Superior temporal gyrus (tissue), 1 donor: Measurements from ENCODE around the gene FNDC3B.
A peak's percentile ranks its signal among the peaks of the same experiment; 100 is the strongest.

Experiments used
- DNase-seq: peaks from one replicate; pipeline ENCODE4 v3.0.0-alpha.2; 2016; ENCODE audit errors: extremely low spot score

FNDC3B gene

GRCh38 chr3:172210355-172210754, 171.0 kb downstream of the FNDC3B start:
- peak; percentile 33 for DNase-seq

- DNase-seq, result no peak
Measured at GRCh38 chr3:172211123-172211522, 171.7 kb downstream of the FNDC3B start.

GRCh38 chr3:172213200-172213599, 173.8 kb downstream of the FNDC3B start:
- no peak for DNase-seq

GRCh38 chr3:172213904-172214303, 174.5 kb downstream of the FNDC3B start:
- DNase-seq, result no peak

GRCh38 chr3:172216267-172216666, 176.9 kb downstream of the FNDC3B start:
- no peak for DNase-seq

GRCh38 chr3:172216911-172217310, 177.5 kb downstream of the FNDC3B start:
- DNase-seq, result no peak

- DNase-seq, result no peak
Measured at GRCh38 chr3:172217877-172218276, 178.5 kb downstream of the FNDC3B start.

- no peak for DNase-seq
Measured at GRCh38 chr3:172218350-172219323, 179.3 kb downstream of the FNDC3B start.

GRCh38 chr3:172219750-172220149, 180.4 kb downstream of the FNDC3B start:
- DNase-seq, result no peak

GRCh38 chr3:172221547-172221946, 182.2 kb downstream of the FNDC3B start:
- DNase-seq, result no peak

GRCh38 chr3:172222478-172223071, 183.2 kb downstream of the FNDC3B start:
- DNase-seq, result no peak

GRCh38 chr3:172223870-172224269, 184.5 kb downstream of the FNDC3B start:
- no peak for DNase-seq

GRCh38 chr3:172224560-172225214, 185.3 kb downstream of the FNDC3B start:
- no peak for DNase-seq

- DNase-seq, result no peak
Measured at GRCh38 chr3:172225215-172225707, 185.9 kb downstream of the FNDC3B start.

GRCh38 chr3:172226831-172227230, 187.5 kb downstream of the FNDC3B start:
- DNase-seq, result no peak

- no peak for DNase-seq
Measured at GRCh38 chr3:172227340-172228035, 188.1 kb downstream of the FNDC3B start.

- no peak for DNase-seq
Measured at GRCh38 chr3:172228036-172228415, 188.6 kb downstream of the FNDC3B start.

- no peak for DNase-seq
Measured at GRCh38 chr3:172229462-172229861, 190.1 kb downstream of the FNDC3B start.

- no peak for DNase-seq
Measured at GRCh38 chr3:172231318-172231901, 192.0 kb downstream of the FNDC3B start.

- DNase-seq, result no peak
Measured at GRCh38 chr3:172232579-172233212, 193.3 kb downstream of the FNDC3B start.
